HEK293 (cell line): ENCODE results near the gene KLRF1.

Experiments used
- CTCF ChIA-PET: fragments of 350-600 bp; formaldehyde crosslinking; extraction: SDS; loops from one replicate; lab custom pipeline; 2021; ENCODE audit warnings: antibody characterized with exemption; lab: Yijun Ruan, JAX
- POLR2A ChIA-PET: fragments of 300-600 bp; formaldehyde crosslinking; extraction: SDS; loops from one replicate; lab custom pipeline; 2020; ENCODE audit warnings: antibody characterized with exemption, inconsistent platforms; lab: Yijun Ruan, JAX
- H3K27ac ChIP-seq: fragments of 200-500 bp; sonication (Bioruptor generic); 2 replicates; pipeline ENCODE4 v1.5.1; 2014; ENCODE audit warnings: low read depth, low read length, control low read depth, inconsistent platforms; ENCODE audit errors: extremely low read depth
- H3K36me3 ChIP-seq, 2 experiments: fragments of 200-500 bp in 1 of 2; sonication (Bioruptor generic) in 1 of 2; 1 replicate in 1 of 2; 2 replicates in 1 of 2; pipeline ENCODE4 v1.5.1; 2014 to 2017; ENCODE audit warnings: inconsistent platforms in 2 of 2, low read length in 2 of 2; ENCODE audit not compliant: control insufficient read depth in 2 of 2, insufficient read depth in 1 of 2
- H3K4me1 ChIP-seq: fragments of 200-500 bp; sonication (Bioruptor generic); 2 replicates; pipeline ENCODE4 v1.5.1; 2014; ENCODE audit warnings: mild to moderate bottlenecking, low read length, inconsistent platforms; ENCODE audit not compliant: control insufficient read depth, insufficient read depth
- H3K4me3 ChIP-seq: 2 replicates; pipeline ENCODE4 v1.5.1; 2011; ENCODE audit warnings: low read depth, mild to moderate bottlenecking, control low read depth, low read length, moderate library complexity
- H3K9me3 ChIP-seq: fragments of 200-500 bp; sonication (Bioruptor generic); 2 replicates; pipeline ENCODE4 v1.5.1; 2014; ENCODE audit warnings: low read depth, low read length, inconsistent platforms; ENCODE audit not compliant: control insufficient read depth, insufficient read depth
- BCL11A ChIP-seq: fragments of 450-650 bp; formaldehyde crosslinking; IDR thresholded peaks from 2 replicates; pipeline ENCODE4 v1.5.1; 2016; ENCODE audit warnings: low read depth, missing biosample characterization, missing genetic modification characterization
- GFI1B ChIP-seq: fragments of 450-650 bp; formaldehyde crosslinking; IDR thresholded peaks from 2 replicates; pipeline ENCODE4 v1.5.1; 2016; ENCODE audit warnings: missing biosample characterization, missing genetic modification characterization
- HOXC10 ChIP-seq: sonication (generic); formaldehyde crosslinking; IDR thresholded peaks from 2 replicates; pipeline ENCODE4 v1.8.1; 2023; ENCODE audit warnings: mild to moderate bottlenecking, missing genetic modification reagents
- KLF10 ChIP-seq: fragments of 450-650 bp; IDR thresholded peaks from 2 replicates; pipeline ENCODE4 v1.5.1; 2018; ENCODE audit warnings: missing biosample characterization, mild to moderate bottlenecking, missing genetic modification characterization
- KLF8 ChIP-seq: fragments of 450-650 bp; formaldehyde crosslinking; IDR thresholded peaks from 2 replicates; pipeline ENCODE4 v1.5.1; 2016; ENCODE audit warnings: missing biosample characterization, missing genetic modification characterization
- ZBTB17 ChIP-seq: fragments of 450-650 bp; formaldehyde crosslinking; IDR thresholded peaks from 2 replicates; pipeline ENCODE4 v1.5.1; 2016; ENCODE audit warnings: missing biosample characterization, missing genetic modification characterization
- ZBTB20 ChIP-seq: fragments of 450-650 bp; formaldehyde crosslinking; IDR thresholded peaks from 2 replicates; pipeline ENCODE4 v1.5.1; 2016; ENCODE audit warnings: missing biosample characterization, missing genetic modification characterization
- ZEB2 ChIP-seq: fragments of 450-650 bp; formaldehyde crosslinking; IDR thresholded peaks from 2 replicates; pipeline ENCODE4 v1.5.1; 2016; ENCODE audit warnings: missing biosample characterization, missing genetic modification characterization
- ZFP3 ChIP-seq: fragments of 450-650 bp; formaldehyde crosslinking; IDR thresholded peaks from 2 replicates; pipeline ENCODE4 v1.5.1; 2016; ENCODE audit warnings: low read depth, missing biosample characterization, missing genetic modification characterization
- ZFP69B ChIP-seq: fragments of 450-650 bp; formaldehyde crosslinking; IDR thresholded peaks from 2 replicates; pipeline ENCODE4 v1.5.1; 2016; ENCODE audit warnings: missing biosample characterization, missing genetic modification characterization
- ZIC2 ChIP-seq: fragments of 450-650 bp; formaldehyde crosslinking; IDR thresholded peaks from 2 replicates; pipeline ENCODE4 v1.5.1; 2016; ENCODE audit warnings: missing biosample characterization, missing genetic modification characterization
- ZNF114 ChIP-seq: fragments of 450-650 bp; formaldehyde crosslinking; IDR thresholded peaks from 2 replicates; pipeline ENCODE4 v1.5.0; 2017; ENCODE audit warnings: missing biosample characterization, missing genetic modification characterization
- ZNF138 ChIP-seq: fragments of 450-650 bp; formaldehyde crosslinking; IDR thresholded peaks from 2 replicates; pipeline ENCODE4 v1.5.1; 2016; ENCODE audit warnings: missing biosample characterization, missing genetic modification characterization, borderline replicate concordance
- ZNF16 ChIP-seq: fragments of 450-650 bp; formaldehyde crosslinking; IDR thresholded peaks from 2 replicates; pipeline ENCODE4 v1.5.1; 2016; ENCODE audit warnings: low read depth, missing biosample characterization, missing genetic modification characterization
- ZNF169 ChIP-seq: fragments of 450-650 bp; formaldehyde crosslinking; IDR thresholded peaks from 2 replicates; pipeline ENCODE4 v1.5.1; 2016; ENCODE audit warnings: missing biosample characterization, missing genetic modification characterization
- ZNF223 ChIP-seq: fragments of 450-650 bp; formaldehyde crosslinking; IDR thresholded peaks from 2 replicates; pipeline ENCODE4 v1.5.1; 2016; ENCODE audit warnings: missing biosample characterization, missing genetic modification characterization
- ZNF266 ChIP-seq: fragments of 450-650 bp; formaldehyde crosslinking; IDR thresholded peaks from 2 replicates; pipeline ENCODE4 v1.5.1; 2016; ENCODE audit warnings: missing biosample characterization, missing genetic modification characterization, low read depth
- ZNF335 ChIP-seq: fragments of 450-650 bp; formaldehyde crosslinking; conservative IDR thresholded peaks from 2 replicates; pipeline ENCODE4 v1.5.1; 2016; ENCODE audit warnings: missing biosample characterization, missing genetic modification characterization
- ZNF391 ChIP-seq: fragments of 450-650 bp; formaldehyde crosslinking; IDR thresholded peaks from 2 replicates; pipeline ENCODE4 v1.5.1; 2016; ENCODE audit warnings: low read depth, missing biosample characterization, missing genetic modification characterization, borderline replicate concordance
- ZNF433 ChIP-seq: fragments of 450-650 bp; formaldehyde crosslinking; IDR thresholded peaks from 2 replicates; pipeline ENCODE4 v1.5.1; 2016; ENCODE audit warnings: missing biosample characterization, missing genetic modification characterization, low read depth
- ZNF621 ChIP-seq: fragments of 450-650 bp; formaldehyde crosslinking; IDR thresholded peaks from 2 replicates; pipeline ENCODE4 v1.5.1; 2017; ENCODE audit warnings: missing biosample characterization, missing genetic modification characterization
- ZNF629 ChIP-seq: fragments of 450-650 bp; formaldehyde crosslinking; IDR thresholded peaks from 2 replicates; pipeline ENCODE4 v1.5.1; 2017; ENCODE audit warnings: missing biosample characterization, missing genetic modification characterization
- ZNF76 ChIP-seq: fragments of 450-650 bp; formaldehyde crosslinking; IDR thresholded peaks from 2 replicates; pipeline ENCODE4; 2016; ENCODE audit warnings: low read depth, missing biosample characterization, missing genetic modification characterization, borderline replicate concordance
- ZNF776 ChIP-seq: fragments of 450-650 bp; formaldehyde crosslinking; IDR thresholded peaks from 2 replicates; pipeline ENCODE4 v1.5.0; 2017; ENCODE audit warnings: missing biosample characterization, missing genetic modification characterization, borderline replicate concordance
- TF ChIP-seq, protein P1 (sequence below): fragments of 450-650 bp; formaldehyde crosslinking; IDR thresholded peaks from 2 replicates; pipeline ENCODE4 v1.5.1; 2017; ENCODE audit warnings: missing biosample characterization, missing genetic modification characterization
- TF ChIP-seq, protein P2 (sequence below): fragments of 450-650 bp; formaldehyde crosslinking; conservative IDR thresholded peaks from 2 replicates; pipeline ENCODE4 v1.5.1; 2016; ENCODE audit warnings: low read depth, missing biosample characterization, missing genetic modification characterization
- TF ChIP-seq, protein P3 (sequence below): fragments of 450-650 bp; IDR thresholded peaks from 2 replicates; pipeline ENCODE4 v1.5.1; 2018; ENCODE audit warnings: missing biosample characterization, mild to moderate bottlenecking, missing genetic modification characterization
- TF ChIP-seq, protein P4 (sequence below): fragments of 450-650 bp; formaldehyde crosslinking; optimal IDR thresholded peaks from 2 replicates; pipeline ENCODE3; 2016; ENCODE audit warnings: missing biosample characterization, mild to moderate bottlenecking, missing genetic modification characterization
- TF ChIP-seq, protein P5 (sequence below): fragments of 450-650 bp; formaldehyde crosslinking; IDR thresholded peaks from 2 replicates; pipeline ENCODE4 v1.5.1; 2016; ENCODE audit warnings: missing biosample characterization, missing genetic modification characterization

KLRF1 gene

DNA sequence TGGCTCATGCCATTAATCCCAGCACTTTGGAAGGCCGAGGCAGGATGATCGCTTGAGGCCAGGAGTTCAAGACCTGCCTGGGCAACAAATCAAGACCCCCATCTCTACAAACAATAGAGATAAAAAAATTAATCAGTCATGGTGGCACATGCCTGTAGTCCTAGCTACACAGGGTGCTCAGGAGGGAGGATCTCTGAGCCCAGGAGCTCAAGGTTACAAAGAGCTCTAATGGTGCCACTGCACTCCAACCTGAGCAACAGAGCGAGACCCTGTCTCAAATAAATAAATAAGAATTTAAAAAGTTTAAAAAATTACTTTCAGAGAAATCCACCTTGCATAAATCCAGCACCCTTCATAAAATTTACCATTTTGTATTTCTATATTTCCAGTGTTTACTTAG is 2.2 kb downstream of the KLRF1 start (continued):
- TF ChIP-seq, protein P1, sequence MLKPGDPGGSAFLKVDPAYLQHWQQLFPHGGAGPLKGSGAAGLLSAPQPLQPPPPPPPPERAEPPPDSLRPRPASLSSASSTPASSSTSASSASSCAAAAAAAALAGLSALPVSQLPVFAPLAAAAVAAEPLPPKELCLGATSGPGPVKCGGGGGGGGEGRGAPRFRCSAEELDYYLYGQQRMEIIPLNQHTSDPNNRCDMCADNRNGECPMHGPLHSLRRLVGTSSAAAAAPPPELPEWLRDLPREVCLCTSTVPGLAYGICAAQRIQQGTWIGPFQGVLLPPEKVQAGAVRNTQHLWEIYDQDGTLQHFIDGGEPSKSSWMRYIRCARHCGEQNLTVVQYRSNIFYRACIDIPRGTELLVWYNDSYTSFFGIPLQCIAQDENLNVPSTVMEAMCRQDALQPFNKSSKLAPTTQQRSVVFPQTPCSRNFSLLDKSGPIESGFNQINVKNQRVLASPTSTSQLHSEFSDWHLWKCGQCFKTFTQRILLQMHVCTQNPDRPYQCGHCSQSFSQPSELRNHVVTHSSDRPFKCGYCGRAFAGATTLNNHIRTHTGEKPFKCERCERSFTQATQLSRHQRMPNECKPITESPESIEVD (tag by site-specific recombination), result no peak
- TF ChIP-seq, protein P2, sequence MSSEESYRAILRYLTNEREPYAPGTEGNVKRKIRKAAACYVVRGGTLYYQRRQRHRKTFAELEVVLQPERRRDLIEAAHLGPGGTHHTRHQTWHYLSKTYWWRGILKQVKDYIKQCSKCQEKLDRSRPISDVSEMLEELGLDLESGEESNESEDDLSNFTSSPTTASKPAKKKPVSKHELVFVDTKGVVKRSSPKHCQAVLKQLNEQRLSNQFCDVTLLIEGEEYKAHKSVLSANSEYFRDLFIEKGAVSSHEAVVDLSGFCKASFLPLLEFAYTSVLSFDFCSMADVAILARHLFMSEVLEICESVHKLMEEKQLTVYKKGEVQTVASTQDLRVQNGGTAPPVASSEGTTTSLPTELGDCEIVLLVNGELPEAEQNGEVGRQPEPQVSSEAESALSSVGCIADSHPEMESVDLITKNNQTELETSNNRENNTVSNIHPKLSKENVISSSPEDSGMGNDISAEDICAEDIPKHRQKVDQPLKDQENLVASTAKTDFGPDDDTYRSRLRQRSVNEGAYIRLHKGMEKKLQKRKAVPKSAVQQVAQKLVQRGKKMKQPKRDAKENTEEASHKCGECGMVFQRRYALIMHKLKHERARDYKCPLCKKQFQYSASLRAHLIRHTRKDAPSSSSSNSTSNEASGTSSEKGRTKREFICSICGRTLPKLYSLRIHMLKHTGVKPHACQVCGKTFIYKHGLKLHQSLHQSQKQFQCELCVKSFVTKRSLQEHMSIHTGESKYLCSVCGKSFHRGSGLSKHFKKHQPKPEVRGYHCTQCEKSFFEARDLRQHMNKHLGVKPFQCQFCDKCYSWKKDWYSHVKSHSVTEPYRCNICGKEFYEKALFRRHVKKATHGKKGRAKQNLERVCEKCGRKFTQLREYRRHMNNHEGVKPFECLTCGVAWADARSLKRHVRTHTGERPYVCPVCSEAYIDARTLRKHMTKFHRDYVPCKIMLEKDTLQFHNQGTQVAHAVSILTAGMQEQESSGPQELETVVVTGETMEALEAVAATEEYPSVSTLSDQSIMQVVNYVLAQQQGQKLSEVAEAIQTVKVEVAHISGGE (tag by site-specific recombination), result no peak
- TF ChIP-seq ZNF138 (tag by site-specific recombination), result no peak

DNA sequence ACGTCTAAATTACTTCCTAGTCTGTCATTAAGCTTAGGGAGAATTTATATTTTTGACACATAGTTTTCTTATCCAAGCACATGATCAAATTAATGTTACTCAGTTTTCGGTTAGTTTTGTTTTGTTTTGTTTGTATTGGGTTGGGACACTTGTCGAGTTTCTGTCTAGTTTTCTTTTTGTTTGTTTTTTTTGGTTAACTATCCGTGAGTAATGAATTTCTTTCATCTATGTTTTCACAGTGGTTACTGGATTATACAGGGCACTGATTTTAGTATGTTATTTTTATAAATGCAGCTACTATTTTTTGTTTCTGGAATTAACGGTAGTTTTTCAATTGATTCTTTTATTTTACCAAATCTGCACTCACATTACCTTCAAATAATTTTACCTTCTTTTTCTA is 2.7 kb downstream of the KLRF1 start:
- no peak overlapping the region for H3K27ac ChIP-seq
- H3K36me3 ChIP-seq, result no peaks in the 10 kb centered on the region
- CTCF ChIA-PET, result interaction anchor here (0.6 to 1.5 kb wide), 3 partner anchors 16 to 1172 kb away, joined by 3 to 4 read pairs (median 4); no protein-coding TSS in a partner anchor
- H3K9me3 ChIP-seq, result no peaks in the 10 kb centered on the region
- H3K4me1 ChIP-seq, result 0 out of 2 replicates have a peak, but pooled peaks cover 5% of the 10 kb centered on the region
- POLR2A ChIA-PET, result no interaction called here
- no peak overlapping the region for H3K4me3 ChIP-seq
- TF ChIP-seq ZNF169 (tag by site-specific recombination) (no peak), ZNF76 (tag by site-specific recombination) (no peak), ZNF335 (tag by site-specific recombination) (no peak), BCL11A (tag by site-specific recombination) (peak; percentile 52; the same call in 1 of the 2 replicates), KLF8 (peak; percentile 21; the same call in 1 of the 2 replicates), ZNF621 (tag by site-specific recombination) (0 out of 2 replicates have a peak, but pooled peaks have one; percentile 43), ZNF16 (tag by site-specific recombination) (no peak), ZEB2 (tag by site-specific recombination) (0 out of 2 replicates have a peak, but pooled peaks have one; percentile 17), GFI1B (tag by site-specific recombination) (peak; percentile 78), ZIC2 (tag by site-specific recombination) (no peak), KLF10 (no peak), ZFP69B (tag by site-specific recombination) (no peak), ZNF776 (tag by site-specific recombination) (no peak), ZNF629 (peak; percentile 19; the same call in 1 of the 2 replicates), ZNF266 (no peak), ZBTB20 (tag by site-specific recombination) (no peak), ZNF433 (no peak), ZBTB17 (peak; percentile 21; the same call in 1 of the 2 replicates), HOXC10 (CRISPR knock-in tag) (no peak), ZNF114 (tag by site-specific recombination) (no peak), ZFP3 (tag by site-specific recombination) (no peak), ZNF391 (tag by site-specific recombination) (no peak), ZNF223 (tag by site-specific recombination) (no peak)
- TF ChIP-seq, protein P3, sequence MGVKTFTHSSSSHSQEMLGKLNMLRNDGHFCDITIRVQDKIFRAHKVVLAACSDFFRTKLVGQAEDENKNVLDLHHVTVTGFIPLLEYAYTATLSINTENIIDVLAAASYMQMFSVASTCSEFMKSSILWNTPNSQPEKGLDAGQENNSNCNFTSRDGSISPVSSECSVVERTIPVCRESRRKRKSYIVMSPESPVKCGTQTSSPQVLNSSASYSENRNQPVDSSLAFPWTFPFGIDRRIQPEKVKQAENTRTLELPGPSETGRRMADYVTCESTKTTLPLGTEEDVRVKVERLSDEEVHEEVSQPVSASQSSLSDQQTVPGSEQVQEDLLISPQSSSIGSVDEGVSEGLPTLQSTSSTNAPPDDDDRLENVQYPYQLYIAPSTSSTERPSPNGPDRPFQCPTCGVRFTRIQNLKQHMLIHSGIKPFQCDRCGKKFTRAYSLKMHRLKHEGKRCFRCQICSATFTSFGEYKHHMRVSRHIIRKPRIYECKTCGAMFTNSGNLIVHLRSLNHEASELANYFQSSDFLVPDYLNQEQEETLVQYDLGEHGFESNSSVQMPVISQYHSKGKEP (tag by site-specific recombination), result no peak
- TF ChIP-seq, protein P4, sequence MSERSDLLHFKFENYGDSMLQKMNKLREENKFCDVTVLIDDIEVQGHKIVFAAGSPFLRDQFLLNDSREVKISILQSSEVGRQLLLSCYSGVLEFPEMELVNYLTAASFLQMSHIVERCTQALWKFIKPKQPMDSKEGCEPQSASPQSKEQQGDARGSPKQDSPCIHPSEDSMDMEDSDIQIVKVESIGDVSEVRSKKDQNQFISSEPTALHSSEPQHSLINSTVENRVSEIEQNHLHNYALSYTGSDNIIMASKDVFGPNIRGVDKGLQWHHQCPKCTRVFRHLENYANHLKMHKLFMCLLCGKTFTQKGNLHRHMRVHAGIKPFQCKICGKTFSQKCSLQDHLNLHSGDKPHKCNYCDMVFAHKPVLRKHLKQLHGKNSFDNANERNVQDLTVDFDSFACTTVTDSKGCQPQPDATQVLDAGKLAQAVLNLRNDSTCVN (tag by site-specific recombination), result no peak
- TF ChIP-seq, protein P5, sequence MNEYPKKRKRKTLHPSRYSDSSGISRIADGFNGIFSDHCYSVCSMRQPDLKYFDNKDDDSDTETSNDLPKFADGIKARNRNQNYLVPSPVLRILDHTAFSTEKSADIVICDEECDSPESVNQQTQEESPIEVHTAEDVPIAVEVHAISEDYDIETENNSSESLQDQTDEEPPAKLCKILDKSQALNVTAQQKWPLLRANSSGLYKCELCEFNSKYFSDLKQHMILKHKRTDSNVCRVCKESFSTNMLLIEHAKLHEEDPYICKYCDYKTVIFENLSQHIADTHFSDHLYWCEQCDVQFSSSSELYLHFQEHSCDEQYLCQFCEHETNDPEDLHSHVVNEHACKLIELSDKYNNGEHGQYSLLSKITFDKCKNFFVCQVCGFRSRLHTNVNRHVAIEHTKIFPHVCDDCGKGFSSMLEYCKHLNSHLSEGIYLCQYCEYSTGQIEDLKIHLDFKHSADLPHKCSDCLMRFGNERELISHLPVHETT (tag by site-specific recombination), result 0 out of 2 replicates have a peak, but pooled peaks have one; percentile 48
